Tibial nerve (tissue), 3 donors: ENCODE data around the gene SP1.

ENCODE experiments used
- EP300 ChIP-seq, 2 donors: sonication (generic); formaldehyde crosslinking; IDR thresholded peaks; one replicate each; pipeline ENCODE4 v1.6.1; 2017; ENCODE audit warnings: antibody characterized with exemption in 2 of 2, mild to moderate bottlenecking in 1 of 2
- POLR2A ChIP-seq, 2 donors: fragments of 450-650 bp; IDR thresholded peaks; one replicate each; pipeline ENCODE4 v1.6.1; 2017; ENCODE audit warnings: antibody characterized with exemption in 2 of 2, mild to moderate bottlenecking in 2 of 2, moderate library complexity in 2 of 2

DNA sequence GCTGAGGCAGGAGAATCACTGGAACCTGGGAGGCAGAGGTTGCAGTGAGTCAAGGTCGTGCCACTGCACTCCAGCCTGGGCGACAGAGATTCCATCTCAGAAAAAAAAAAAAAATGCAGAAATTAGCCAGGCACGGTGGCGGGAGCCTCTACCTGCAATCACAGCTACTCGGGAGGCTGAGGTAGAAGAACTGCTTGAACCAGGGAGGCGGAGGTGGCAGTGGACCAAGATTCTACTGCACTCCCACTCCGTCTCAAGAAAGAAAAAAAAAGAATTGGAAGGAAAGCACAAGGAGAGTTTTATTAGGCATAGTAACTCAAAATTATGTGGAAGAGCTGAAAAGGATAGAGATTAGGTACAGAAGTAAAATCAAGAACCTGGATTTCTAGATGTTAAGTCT lies 22.9 kb downstream of the SP1 start:
- TF ChIP-seq EP300 (IDR thresholded peaks at IDR 0.05) (no peak), POLR2A (IDR thresholded peaks at IDR 0.05) (no peak)
